Measurements from ENCODE around the gene POPDC3. TPM values are rescaled to one million over a fixed set of nuclear protein-coding genes. Genes with fewer than 3 reads are reported as not detected.

Gene POPDC3
- total and polyA plus RNA-seq, 12 donors, result 0.32 to 0.61 (median 0.41) TPM; not detected in 8

DNA sequence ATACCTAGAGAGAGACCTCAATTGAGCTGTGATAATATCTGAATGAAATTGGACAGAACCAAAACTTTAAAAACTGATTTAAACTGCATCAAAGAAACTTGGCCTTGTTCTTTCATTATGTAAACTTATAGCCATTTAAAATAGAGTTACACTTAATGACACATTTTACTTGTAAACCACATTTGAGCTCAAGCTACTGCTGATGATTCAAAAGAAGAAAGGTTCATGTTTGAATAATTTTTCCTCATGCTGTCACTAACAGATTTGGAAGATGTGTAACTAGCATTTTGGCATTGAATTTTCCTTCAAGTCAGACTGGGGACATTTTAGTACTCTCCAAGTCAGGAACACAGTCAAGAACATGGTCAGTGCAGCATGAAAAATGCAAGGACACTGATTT, 26.9 kb downstream of the POPDC3 start:
- Histone ChIP-seq H3K27me3 (peaks cover 4% of the 10 kb centered on the region), H3K4me3 (no peak overlapping the region), H3K27ac (no peak overlapping the region), H3K4me1 (replicated peaks in 1 of 2) (no peaks in the 10 kb centered on the region), H3K36me3 (replicated peaks in 1 of 2) (no peaks in the 10 kb centered on the region), H3K9me3 (replicated peaks in 1 of 3) (no peaks in the 10 kb centered on the region)
- TF ChIP-seq POLR2A (IDR thresholded peaks at IDR 0.05), result no peak
- TF ChIP-seq, protein P1, sequence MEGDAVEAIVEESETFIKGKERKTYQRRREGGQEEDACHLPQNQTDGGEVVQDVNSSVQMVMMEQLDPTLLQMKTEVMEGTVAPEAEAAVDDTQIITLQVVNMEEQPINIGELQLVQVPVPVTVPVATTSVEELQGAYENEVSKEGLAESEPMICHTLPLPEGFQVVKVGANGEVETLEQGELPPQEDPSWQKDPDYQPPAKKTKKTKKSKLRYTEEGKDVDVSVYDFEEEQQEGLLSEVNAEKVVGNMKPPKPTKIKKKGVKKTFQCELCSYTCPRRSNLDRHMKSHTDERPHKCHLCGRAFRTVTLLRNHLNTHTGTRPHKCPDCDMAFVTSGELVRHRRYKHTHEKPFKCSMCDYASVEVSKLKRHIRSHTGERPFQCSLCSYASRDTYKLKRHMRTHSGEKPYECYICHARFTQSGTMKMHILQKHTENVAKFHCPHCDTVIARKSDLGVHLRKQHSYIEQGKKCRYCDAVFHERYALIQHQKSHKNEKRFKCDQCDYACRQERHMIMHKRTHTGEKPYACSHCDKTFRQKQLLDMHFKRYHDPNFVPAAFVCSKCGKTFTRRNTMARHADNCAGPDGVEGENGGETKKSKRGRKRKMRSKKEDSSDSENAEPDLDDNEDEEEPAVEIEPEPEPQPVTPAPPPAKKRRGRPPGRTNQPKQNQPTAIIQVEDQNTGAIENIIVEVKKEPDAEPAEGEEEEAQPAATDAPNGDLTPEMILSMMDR (IDR thresholded peaks at IDR 0.05), result no peak
- DNase-seq, result no peak
- intact Hi-C loops (cut with DNase I), result no loop called here

DNA sequence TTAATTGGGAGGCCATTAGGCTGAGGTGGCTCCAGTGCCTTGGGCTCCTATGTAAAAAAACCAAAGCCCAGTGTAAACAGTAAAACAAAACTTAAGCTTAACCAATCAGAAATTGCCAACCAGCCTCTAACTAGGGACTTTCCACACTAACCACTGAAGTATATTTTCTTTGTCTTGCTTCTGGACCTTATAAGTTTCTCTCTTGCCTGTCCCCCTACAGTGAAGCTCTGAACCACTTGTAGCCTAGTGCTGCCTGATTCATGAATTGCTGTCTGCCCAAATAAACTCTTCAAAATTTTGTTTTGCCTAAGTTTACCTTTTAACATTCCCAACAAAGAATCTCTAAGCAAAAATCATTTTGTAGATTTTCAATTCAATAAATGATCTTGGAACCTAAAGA, 28.2 kb downstream of the POPDC3 start:
- no peak overlapping the region for H3K4me3 ChIP-seq
- H3K9me3 ChIP-seq (replicated peaks in 1 of 3), result no peaks in the 10 kb centered on the region
- no peak for DNase-seq
- H3K27ac ChIP-seq, result no peak overlapping the region
- no peak for TF ChIP-seq POLR2A (IDR thresholded peaks at IDR 0.05)
- TF ChIP-seq, protein P1 (IDR thresholded peaks at IDR 0.05), result no peak
- intact Hi-C loops (cut with DNase I), result no loop called here
- no peaks in the 10 kb centered on the region for H3K36me3 ChIP-seq (replicated peaks in 1 of 2)
- H3K4me1 ChIP-seq (replicated peaks in 1 of 2), result no peaks in the 10 kb centered on the region
- H3K27me3 ChIP-seq, result no peaks in the 10 kb centered on the region

DNA sequence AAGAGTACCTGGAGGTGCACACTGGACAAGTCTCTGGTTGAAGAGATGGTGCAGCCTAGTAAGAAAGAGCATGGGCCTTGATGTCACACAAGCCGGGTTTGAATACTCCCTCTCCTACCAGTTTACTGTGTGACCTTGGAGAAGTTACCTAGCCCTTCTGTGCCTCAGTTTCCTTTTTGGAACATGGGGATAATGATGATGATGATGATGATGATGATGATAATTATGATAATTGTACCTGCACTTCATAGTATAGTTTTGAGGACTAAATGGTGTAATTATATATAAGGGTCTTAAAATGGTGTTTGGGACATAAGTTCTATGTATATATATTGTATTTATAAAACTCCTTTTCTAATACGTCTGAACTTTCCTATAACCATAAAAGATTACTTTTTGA, 41.7 kb downstream of the POPDC3 start:
- Histone ChIP-seq H3K27ac (no peak overlapping the region), H3K4me3 (no peak overlapping the region), H3K4me1 (replicated peaks in 1 of 2) (peaks cover 0 to 7% of the 10 kb centered on the region in 2 donors), H3K9me3 (replicated peaks in 1 of 3) (no peaks in the 10 kb centered on the region), H3K27me3 (peaks cover 7% of the 10 kb centered on the region), H3K36me3 (replicated peaks in 1 of 2) (no peaks in the 10 kb centered on the region)
- intact Hi-C loops (cut with DNase I), result no loop called here
- TF ChIP-seq, protein P1 (IDR thresholded peaks at IDR 0.05), result no peak
- TF ChIP-seq POLR2A (IDR thresholded peaks at IDR 0.05), result no peak
- DNase-seq, result no peak
- WGBS, 4 donors, result 81 to 86% (median 84%) methylated on average over 2 of the region's 2 CpGs

DNA sequence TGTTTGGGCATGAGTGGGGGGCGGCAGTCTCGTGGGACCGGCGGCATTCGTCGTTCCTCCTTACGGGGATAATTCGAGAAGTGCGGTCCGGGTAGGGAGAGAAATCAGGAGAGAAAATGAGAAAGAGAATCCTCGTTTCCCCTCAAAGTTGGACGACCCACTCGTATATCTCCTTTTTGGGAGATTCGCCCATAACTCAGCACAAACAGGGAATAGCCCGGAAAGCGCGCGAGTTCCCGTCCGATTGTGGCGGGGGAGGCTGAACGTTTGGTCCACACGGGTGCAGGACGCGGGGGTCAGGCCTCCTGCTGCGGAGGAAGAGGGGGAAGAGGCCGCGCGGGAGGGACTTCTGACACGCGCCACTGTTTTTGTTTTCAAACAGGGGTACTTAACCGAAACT, 42.4 kb downstream of the POPDC3 start:
- H3K4me1 ChIP-seq (replicated peaks in 1 of 2), result peaks cover 0 to 7% of the 10 kb centered on the region in 2 donors
- peaks cover 7% of the 10 kb centered on the region for H3K27me3 ChIP-seq
- TF ChIP-seq POLR2A (IDR thresholded peaks at IDR 0.05), result no peak
- TF ChIP-seq, protein P1 (IDR thresholded peaks at IDR 0.05), result no peak
- no peak for DNase-seq
- intact Hi-C loops (cut with DNase I), result no loop called here
- no peaks in the 10 kb centered on the region for H3K9me3 ChIP-seq (replicated peaks in 1 of 3)
- peak overlapping the region in 2 of 4 donors; percentile 71 to 81 for H3K4me3 ChIP-seq
- H3K36me3 ChIP-seq (replicated peaks in 1 of 2), result no peaks in the 10 kb centered on the region
- H3K27ac ChIP-seq, result no peak overlapping the region
- 3 to 6% (median 5%) methylated on average over 15 to 32 of the region's 32 CpGs for WGBS, 4 donors

Measured in adrenal gland (tissue), 12 donors.